Measurements from ENCODE around the gene MAP4. TPM values are rescaled to one million over a fixed set of nuclear protein-coding genes. Genes with fewer than 3 reads are reported as not detected.

Gene MAP4
- total and polyA plus RNA-seq, 2 of the 13 experiments (the other 11 are each of a cell fraction or from before 2014, with no cell fraction given), result 33.1 to 38.7 TPM

- TF ChIP-seq PRDM15 (CRISPR knock-in tag; IDR thresholded peaks at IDR 0.05) (no peak), SMAD1 (CRISPR knock-in tag; IDR thresholded peaks at IDR 0.05; ENCODE audit: borderline replicate concordance, low read depth) (no peak), TGIF2 (CRISPR knock-in tag; IDR thresholded peaks at IDR 0.05) (no peak), ZNF10 (CRISPR knock-in tag; IDR thresholded peaks at IDR 0.05; ENCODE audit: borderline replicate concordance, low read depth) (no peak), TRAFD1 (CRISPR knock-in tag; IDR thresholded peaks at IDR 0.05; ENCODE audit: borderline replicate concordance) (no peak), KDM1A (CRISPR knock-in tag; IDR thresholded peaks at IDR 0.05) (no peak), SALL2 (CRISPR knock-in tag; IDR thresholded peaks at IDR 0.05) (no peak), FOXM1 (CRISPR knock-in tag; IDR thresholded peaks at IDR 0.05) (no peak), CCAR2 (optimal IDR thresholded peaks at IDR 0.05; ENCODE audit: low read depth, low read length) (no peak)
Observed at GRCh38 chr3:47841786-47842349, 174.3 kb downstream of the MAP4 start (continued).
